Activated naive CD4-positive, alpha-beta T cell (primary cell): ENCODE data around the gene CDKN2D.
"Not testable (repeated sequence)": the region's sequence is repeated elsewhere in the genome, so short reads cannot be mapped to it uniquely, and the experiment has no call there.

ENCODE experiments used
- DNase-seq, 4 experiments: peaks; one replicate each; lab custom pipeline; 2025; lab: John Stamatoyannopoulos, UW

The CDKN2D gene

GRCh38 chr19:10551698-10552301, 17.0 kb downstream of the CDKN2D start:
- DNase-seq = peak in 1 of 4 experiments; percentile 14

- not testable (repeated sequence) for DNase-seq
Observed at GRCh38 chr19:10551006-10551405, 17.8 kb downstream of the CDKN2D start.

- DNase-seq = no peak
Observed at GRCh38 chr19:10550336-10550735, 18.4 kb downstream of the CDKN2D start.

- no peak for DNase-seq
Observed at GRCh38 chr19:10549733-10550132, 19.0 kb downstream of the CDKN2D start.

GRCh38 chr19:10548746-10549276, 20.0 kb downstream of the CDKN2D start:
- no peak for DNase-seq

- no peak for DNase-seq
Observed at GRCh38 chr19:10546817-10547216, 22.0 kb downstream of the CDKN2D start.

GRCh38 chr19:10544753-10545251, 24.0 kb downstream of the CDKN2D start:
- DNase-seq = no peak

- DNase-seq = no peak
Observed at GRCh38 chr19:10544242-10544752, 24.5 kb downstream of the CDKN2D start.

- peak; percentile 54 to 87 (median 68) for DNase-seq
Observed at GRCh38 chr19:10543420-10544241, 25.1 kb downstream of the CDKN2D start, which contains the start of gene ATG4D. TSS of gene ATG4D (plus strand) at chr19:10543904. CDS start at chr19:10544091, 187 bp downstream.

- no peak for DNase-seq
Observed at GRCh38 chr19:10543059-10543419, 25.7 kb downstream of the CDKN2D start.

GRCh38 chr19:10539016-10539415, 29.8 kb downstream of the CDKN2D start:
- not testable (repeated sequence) for DNase-seq

GRCh38 chr19:10538204-10538983, 30.4 kb downstream of the CDKN2D start:
- no peak for DNase-seq

- DNase-seq = no peak
Observed at GRCh38 chr19:10537668-10538067, 31.1 kb downstream of the CDKN2D start.

- DNase-seq = no peak
Observed at GRCh38 chr19:10535613-10536012, 33.2 kb downstream of the CDKN2D start.

- no peak for DNase-seq
Observed at GRCh38 chr19:10533646-10534386, 35.0 kb downstream of the CDKN2D start.

- DNase-seq = no peak
Observed at GRCh38 chr19:10532457-10532856, 36.3 kb downstream of the CDKN2D start.

- not testable (repeated sequence) for DNase-seq
Observed at GRCh38 chr19:10526887-10527286, 41.9 kb downstream of the CDKN2D start.

- DNase-seq = no peak
Observed at GRCh38 chr19:10525636-10526035, 43.1 kb downstream of the CDKN2D start.

- DNase-seq = no peak
Observed at GRCh38 chr19:10523135-10523636, 45.6 kb downstream of the CDKN2D start.

GRCh38 chr19:10521461-10522171, 47.2 kb downstream of the CDKN2D start:
- no peak for DNase-seq
